ENCODE results near the gene PPP1R9B.

Gene PPP1R9B

GRCh38 chr17:50191359-50192143, 41.1 kb upstream of the PPP1R9B start:
- Histone ChIP-seq H4K20me1 (ENCODE audit: insufficient read depth, low read length) (peaks cover 3% of the 10 kb centered on the region), H3K79me2 (ENCODE audit: insufficient read depth, low read length) (no peaks in the 10 kb centered on the region), H3K27ac (ENCODE audit: low read length) (no peak overlapping the region), H3K9ac (ENCODE audit: low read depth, low read length) (no peak overlapping the region), H3K36me3 (ENCODE audit: insufficient read depth, low read length) (no peaks in the 10 kb centered on the region), H3K4me3 (ENCODE audit: low read depth in 1 of 2, low read length in 2 of 2) (no peak overlapping the region), H3K27me3 (ENCODE audit: insufficient read depth, low read length, poor library complexity) (peaks cover 21% of the 10 kb centered on the region), H2AFZ (ENCODE audit: low read depth, low read length) (no peak overlapping the region), H3K4me2 (ENCODE audit: insufficient read depth, low read length) (no peak overlapping the region), H3K4me1 (ENCODE audit: insufficient read depth, low read length) (no peaks in the 10 kb centered on the region), H3K9me3 (ENCODE audit: insufficient read depth, low read length, severe bottlenecking) (no peaks in the 10 kb centered on the region)
- ATAC-seq (ENCODE audit: insufficient read depth, low read depth): no peak
- DNase-seq: no peak
- TF ChIP-seq CTCF (IDR thresholded peaks at IDR 0.05; ENCODE audit: borderline replicate concordance, extremely low read depth, low read length, poor library complexity, severe bottlenecking) (no peak), EZH2 (IDR thresholded peaks at IDR 0.05; ENCODE audit: borderline replicate concordance, low read depth, low read length, severe bottlenecking) (no peak)

- Histone ChIP-seq H3K27ac (ENCODE audit: low read length) (no peak overlapping the region), H3K4me3 (ENCODE audit: low read depth in 1 of 2, low read length in 2 of 2) (no peak overlapping the region), H2AFZ (ENCODE audit: low read depth, low read length) (no peak overlapping the region), H3K36me3 (ENCODE audit: insufficient read depth, low read length) (no peaks in the 10 kb centered on the region), H3K79me2 (ENCODE audit: insufficient read depth, low read length) (no peaks in the 10 kb centered on the region), H3K27me3 (ENCODE audit: insufficient read depth, low read length, poor library complexity) (peaks cover 21% of the 10 kb centered on the region), H3K4me2 (ENCODE audit: insufficient read depth, low read length) (no peak overlapping the region), H3K9me3 (ENCODE audit: insufficient read depth, low read length, severe bottlenecking) (no peaks in the 10 kb centered on the region), H3K9ac (ENCODE audit: low read depth, low read length) (no peak overlapping the region), H3K4me1 (ENCODE audit: insufficient read depth, low read length) (no peaks in the 10 kb centered on the region), H4K20me1 (ENCODE audit: insufficient read depth, low read length) (peaks cover 3% of the 10 kb centered on the region)
- ATAC-seq (ENCODE audit: insufficient read depth, low read depth) (no peak), DNase-seq (no peak)
- TF ChIP-seq EZH2 (IDR thresholded peaks at IDR 0.05; ENCODE audit: borderline replicate concordance, low read depth, low read length, severe bottlenecking): no peak
- no peak for TF ChIP-seq CTCF (IDR thresholded peaks at IDR 0.05; ENCODE audit: borderline replicate concordance, extremely low read depth, low read length, poor library complexity, severe bottlenecking)
These were observed 40.3 kb upstream of the PPP1R9B start for GRCh38 chr17:50190603-50191358.

- H3K4me2 ChIP-seq (ENCODE audit: insufficient read depth, low read length): no peak overlapping the region
- no peaks in the 10 kb centered on the region for H3K9me3 ChIP-seq (ENCODE audit: insufficient read depth, low read length, severe bottlenecking)
- H4K20me1 ChIP-seq (ENCODE audit: insufficient read depth, low read length): peaks cover 3% of the 10 kb centered on the region; the same call in 1 of the 2 replicates
- DNase-seq: no peak
- no peaks in the 10 kb centered on the region for H3K4me1 ChIP-seq (ENCODE audit: insufficient read depth, low read length)
- no peak overlapping the region for H3K4me3 ChIP-seq (ENCODE audit: low read depth in 1 of 2, low read length in 2 of 2)
- no peak overlapping the region for H3K27ac ChIP-seq (ENCODE audit: low read length)
- no peak overlapping the region for H2AFZ ChIP-seq (ENCODE audit: low read depth, low read length)
- H3K36me3 ChIP-seq (ENCODE audit: insufficient read depth, low read length): no peaks in the 10 kb centered on the region
- ATAC-seq (ENCODE audit: insufficient read depth, low read depth): no peak
- no peak overlapping the region for H3K9ac ChIP-seq (ENCODE audit: low read depth, low read length)
- peaks cover 17% of the 10 kb centered on the region for H3K27me3 ChIP-seq (ENCODE audit: insufficient read depth, low read length, poor library complexity)
- H3K79me2 ChIP-seq (ENCODE audit: insufficient read depth, low read length): no peaks in the 10 kb centered on the region
- TF ChIP-seq CTCF (IDR thresholded peaks at IDR 0.05; ENCODE audit: borderline replicate concordance, extremely low read depth, low read length, poor library complexity, severe bottlenecking) (no peak), EZH2 (IDR thresholded peaks at IDR 0.05; ENCODE audit: borderline replicate concordance, low read depth, low read length, severe bottlenecking) (no peak)
These were observed 39.8 kb upstream of the PPP1R9B start for GRCh38 chr17:50190293-50190602.
